ENCODE results near the gene LRRK1. TPM values are rescaled to one million over a fixed set of nuclear protein-coding genes. Genes with fewer than 3 reads are reported as not detected.

Gene LRRK1
- total RNA-seq, 1 donor from 2014 or later, result 105 TPM

DNA sequence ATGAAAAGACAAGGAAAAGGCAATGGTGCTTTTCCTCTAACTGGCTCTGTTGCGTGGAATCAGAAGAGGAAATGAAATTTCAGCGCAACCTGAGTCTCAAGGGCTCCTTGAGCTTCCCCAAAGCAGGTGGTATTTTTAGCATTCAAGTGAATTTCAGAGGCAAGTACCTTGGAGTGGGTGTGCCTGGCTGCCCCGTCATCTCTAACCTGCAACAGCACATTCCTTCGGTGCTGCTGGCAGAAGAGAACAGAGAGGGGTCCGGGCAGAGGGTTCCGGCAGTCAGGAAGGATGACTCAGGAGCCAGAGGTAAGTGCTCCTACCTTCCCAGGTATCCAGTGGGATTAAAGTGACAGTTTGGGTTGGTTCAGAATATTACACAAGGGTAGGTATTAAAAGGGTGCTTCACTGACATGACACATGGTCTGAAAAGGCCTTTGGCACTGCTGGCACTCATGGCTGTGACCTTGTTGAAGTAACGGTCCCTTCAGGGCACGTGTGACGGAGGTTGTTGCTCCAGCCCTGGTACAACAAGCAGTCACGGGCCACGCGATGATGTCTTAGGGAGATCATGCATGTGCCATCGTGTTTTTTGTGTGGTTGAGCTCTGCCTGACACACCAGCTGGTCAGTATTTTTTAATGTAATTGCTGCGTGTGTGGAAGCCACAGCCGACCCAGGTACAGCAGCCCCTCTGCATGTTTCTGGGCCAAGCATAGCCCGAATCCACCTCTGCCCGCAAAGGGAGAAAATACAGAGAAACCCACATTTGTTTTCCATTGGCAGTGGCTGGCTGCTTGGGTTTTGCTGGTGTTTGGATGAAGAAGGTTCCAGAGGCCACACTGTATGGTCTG lies 75.7 kb downstream of the LRRK1 start:
- no peaks in the 10 kb centered on the region for H3K9me3 ChIP-seq
- TF ChIP-seq, protein P1, sequence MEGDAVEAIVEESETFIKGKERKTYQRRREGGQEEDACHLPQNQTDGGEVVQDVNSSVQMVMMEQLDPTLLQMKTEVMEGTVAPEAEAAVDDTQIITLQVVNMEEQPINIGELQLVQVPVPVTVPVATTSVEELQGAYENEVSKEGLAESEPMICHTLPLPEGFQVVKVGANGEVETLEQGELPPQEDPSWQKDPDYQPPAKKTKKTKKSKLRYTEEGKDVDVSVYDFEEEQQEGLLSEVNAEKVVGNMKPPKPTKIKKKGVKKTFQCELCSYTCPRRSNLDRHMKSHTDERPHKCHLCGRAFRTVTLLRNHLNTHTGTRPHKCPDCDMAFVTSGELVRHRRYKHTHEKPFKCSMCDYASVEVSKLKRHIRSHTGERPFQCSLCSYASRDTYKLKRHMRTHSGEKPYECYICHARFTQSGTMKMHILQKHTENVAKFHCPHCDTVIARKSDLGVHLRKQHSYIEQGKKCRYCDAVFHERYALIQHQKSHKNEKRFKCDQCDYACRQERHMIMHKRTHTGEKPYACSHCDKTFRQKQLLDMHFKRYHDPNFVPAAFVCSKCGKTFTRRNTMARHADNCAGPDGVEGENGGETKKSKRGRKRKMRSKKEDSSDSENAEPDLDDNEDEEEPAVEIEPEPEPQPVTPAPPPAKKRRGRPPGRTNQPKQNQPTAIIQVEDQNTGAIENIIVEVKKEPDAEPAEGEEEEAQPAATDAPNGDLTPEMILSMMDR (IDR thresholded peaks at IDR 0.05), result no peak
- H3K36me3 ChIP-seq, result peaks cover 0 to 5% of the 10 kb centered on the region in 2 donors
- DNase-seq (ENCODE audit: low spot score in 2 of 2), result no peak
- no peaks in the 10 kb centered on the region for H3K4me1 ChIP-seq
- no peaks in the 10 kb centered on the region for H3K27me3 ChIP-seq
- H3K27ac ChIP-seq, result no peak overlapping the region
- no peak overlapping the region for H3K4me3 ChIP-seq
- intact Hi-C loops (cut with DNase I), result no loop called here

- peaks cover 0 to 5% of the 10 kb centered on the region in 2 donors for H3K36me3 ChIP-seq
- no peaks in the 10 kb centered on the region for H3K27me3 ChIP-seq
- H3K4me3 ChIP-seq, result no peak overlapping the region
- no peaks in the 10 kb centered on the region for H3K9me3 ChIP-seq
- TF ChIP-seq, protein P1 (IDR thresholded peaks at IDR 0.05), result no peak
- no peaks in the 10 kb centered on the region for H3K4me1 ChIP-seq
- no peak overlapping the region for H3K27ac ChIP-seq
- no peak for DNase-seq (ENCODE audit: low spot score in 2 of 2)
- intact Hi-C loops (cut with DNase I), result no loop called here
Observed at GRCh38 chr15:100995471-100996430, 76.6 kb downstream of the LRRK1 start.

DNA sequence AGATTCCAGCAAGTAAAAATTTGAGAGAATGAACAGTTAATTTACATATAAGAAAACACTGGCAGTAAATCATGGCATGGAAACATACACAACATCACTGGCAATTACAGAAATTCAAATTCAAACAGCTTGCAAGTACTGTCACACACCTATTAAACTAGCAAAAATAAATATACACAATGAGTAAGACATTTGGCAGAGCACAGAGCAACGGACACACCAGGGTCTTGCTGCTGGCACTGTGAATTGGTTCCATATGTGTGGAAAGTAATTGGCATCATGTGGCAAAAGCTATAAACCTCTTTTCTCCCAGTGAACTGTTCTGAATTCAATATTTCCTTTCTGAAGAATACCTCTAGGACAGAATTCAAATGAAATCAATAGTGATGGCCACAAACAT lies 78.3 kb downstream of the LRRK1 start:
- H3K4me3 ChIP-seq, result no peak overlapping the region
- H3K4me1 ChIP-seq, result no peaks in the 10 kb centered on the region
- H3K36me3 ChIP-seq, result peaks cover 0 to 5% of the 10 kb centered on the region in 2 donors
- H3K27ac ChIP-seq, result no peak overlapping the region
- no peak for DNase-seq (ENCODE audit: low spot score in 2 of 2)
- intact Hi-C loops (cut with DNase I), result no loop called here
- TF ChIP-seq, protein P1 (IDR thresholded peaks at IDR 0.05), result no peak
- H3K27me3 ChIP-seq, result no peaks in the 10 kb centered on the region
- H3K9me3 ChIP-seq, result no peaks in the 10 kb centered on the region

DNA sequence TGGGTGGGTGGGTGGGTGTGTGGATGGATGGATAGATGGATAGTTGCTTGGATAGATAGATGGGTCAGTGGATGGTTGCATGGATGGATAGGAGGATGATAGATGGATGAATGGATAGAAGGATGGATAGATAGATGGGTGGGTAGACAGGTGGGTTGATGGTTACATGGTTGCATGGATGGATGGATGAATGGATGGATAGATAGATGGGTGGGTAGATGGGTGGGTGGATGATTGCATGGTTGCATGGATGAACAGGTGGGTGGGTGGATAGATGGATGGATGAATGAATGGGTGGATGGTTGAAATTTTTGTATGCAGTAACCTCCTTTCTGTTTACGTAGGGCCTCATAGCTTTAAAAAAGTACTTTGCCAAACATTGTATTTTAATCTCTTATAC lies 79.5 kb downstream of the LRRK1 start:
- TF ChIP-seq, protein P1 (IDR thresholded peaks at IDR 0.05), result no peak
- DNase-seq (ENCODE audit: low spot score in 2 of 2), result no peak
- Histone ChIP-seq H3K27ac (no peak overlapping the region), H3K27me3 (no peaks in the 10 kb centered on the region), H3K4me3 (no peak overlapping the region), H3K4me1 (no peaks in the 10 kb centered on the region), H3K36me3 (peaks cover 0 to 5% of the 10 kb centered on the region in 2 donors), H3K9me3 (no peaks in the 10 kb centered on the region)
- intact Hi-C loops (cut with DNase I), result no loop called here

GRCh38 chr15:100999369-100999768 lies 80.2 kb downstream of the LRRK1 start:
- intact Hi-C loops (cut with DNase I), result no loop called here
- no peak for DNase-seq (ENCODE audit: low spot score in 2 of 2)
- H3K36me3 ChIP-seq, result peaks cover 0 to 5% of the 10 kb centered on the region in 2 donors
- H3K4me1 ChIP-seq, result no peaks in the 10 kb centered on the region
- no peaks in the 10 kb centered on the region for H3K27me3 ChIP-seq
- H3K9me3 ChIP-seq, result no peaks in the 10 kb centered on the region
- no peak overlapping the region for H3K4me3 ChIP-seq
- TF ChIP-seq, protein P1 (IDR thresholded peaks at IDR 0.05), result no peak
- no peak overlapping the region for H3K27ac ChIP-seq
